Activated CD4-positive, alpha-beta T cell treated with anti-CD3 and anti-CD28 coated beads for 48 hours (primary cell): ENCODE measurements around the gene JADE2.
"Not testable (repeated sequence)": the region's sequence is repeated elsewhere in the genome, so short reads cannot be mapped to it uniquely, and the experiment has no call there.

ENCODE experiments used
- DNase-seq: peaks from one replicate; pipeline ENCODE4 v3.0.0-alpha.2; 2020

The JADE2 gene

DNA sequence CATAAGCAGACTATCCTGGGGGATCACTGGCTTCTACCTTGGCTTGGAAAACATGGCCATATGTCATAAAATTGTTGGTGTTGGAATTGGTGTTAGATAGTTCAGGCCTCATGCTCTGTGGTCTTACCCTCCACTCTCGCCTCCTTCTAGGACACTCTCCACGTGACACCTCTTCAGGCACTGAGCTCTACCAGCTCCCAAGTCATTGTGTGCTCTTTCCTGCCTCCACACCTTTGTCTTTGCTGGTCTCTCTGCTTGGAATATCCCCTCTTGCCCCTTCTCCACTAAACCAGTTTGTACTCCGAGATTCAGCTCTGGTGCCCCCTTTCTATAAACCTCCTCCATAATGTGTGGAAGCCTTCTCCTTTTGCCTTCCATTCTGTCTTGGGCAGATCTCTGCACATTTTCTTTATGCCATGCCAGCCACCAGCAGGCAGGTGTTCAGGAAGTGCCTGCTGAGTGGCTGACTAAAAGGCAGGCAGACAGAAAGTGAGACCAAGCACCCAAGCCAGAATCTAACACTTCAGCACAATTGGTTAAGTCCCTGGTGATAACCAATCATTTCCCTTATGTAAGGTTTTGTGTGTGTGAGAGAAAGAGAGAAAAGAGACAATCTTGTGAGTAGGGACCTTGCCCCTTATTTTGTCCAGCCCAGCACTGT, 69.5 kb downstream of the JADE2 start:
- DNase-seq, result peak; percentile 31

DNA sequence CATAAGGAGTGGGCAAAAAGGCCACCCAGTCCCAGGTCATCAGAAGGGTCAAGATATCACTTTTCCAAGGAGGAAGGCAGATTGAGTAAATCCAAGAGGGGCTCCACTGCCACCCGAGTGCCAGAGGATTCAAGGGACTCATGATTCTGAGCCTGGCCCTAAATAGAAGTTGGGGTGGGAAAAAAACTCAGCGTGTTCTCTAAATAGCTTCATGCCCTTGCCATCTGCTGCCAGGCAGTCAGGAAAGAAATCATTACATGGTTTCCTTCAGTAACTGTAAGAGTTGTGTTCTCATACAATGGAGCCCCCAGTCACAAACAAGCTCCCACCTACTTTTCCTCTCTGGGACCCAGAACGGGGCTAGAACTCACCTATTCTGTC, 70.0 kb downstream of the JADE2 start:
- DNase-seq, result no peak

DNA sequence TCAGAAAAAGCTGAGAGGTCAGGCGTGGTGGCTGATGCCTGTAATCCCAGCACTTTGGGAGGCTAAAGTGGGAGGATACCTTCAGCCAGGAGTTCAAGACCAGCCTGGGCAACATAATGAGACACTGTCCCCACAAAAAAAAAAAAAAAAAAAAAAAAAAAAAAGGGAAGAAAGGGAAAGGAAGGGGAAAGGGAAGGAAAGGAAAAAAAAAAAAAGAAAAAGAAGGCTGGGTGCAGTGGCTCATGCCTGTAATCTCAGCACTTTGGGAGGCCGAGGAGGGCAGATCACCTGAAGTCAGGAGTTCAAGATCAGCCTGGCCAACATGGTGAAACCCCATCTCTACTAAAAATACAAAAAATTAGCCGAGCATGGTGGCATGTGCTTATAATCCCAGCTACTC, 74.3 kb downstream of the JADE2 start:
- DNase-seq, result not testable (repeated sequence)

DNA sequence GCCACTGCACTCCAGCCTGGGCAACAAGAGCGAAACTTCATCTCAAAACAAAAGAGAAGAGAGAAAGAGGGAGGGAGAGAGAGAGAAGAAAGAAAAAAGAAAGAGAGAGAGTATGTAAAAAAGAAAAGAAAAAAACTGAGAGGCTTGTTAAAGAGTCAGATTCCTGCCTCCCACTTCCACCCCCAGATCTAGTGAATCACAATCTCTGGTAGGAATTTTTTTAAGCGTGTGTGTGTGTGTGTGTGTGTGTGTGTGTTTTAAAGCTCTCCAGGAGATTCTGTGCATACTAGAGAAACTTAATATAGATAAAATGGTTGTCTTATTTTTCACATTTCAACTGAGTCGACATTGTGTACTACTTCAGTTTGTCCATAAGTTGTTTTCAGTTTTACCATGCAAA, 75.1 kb downstream of the JADE2 start:
- no peak for DNase-seq

DNA sequence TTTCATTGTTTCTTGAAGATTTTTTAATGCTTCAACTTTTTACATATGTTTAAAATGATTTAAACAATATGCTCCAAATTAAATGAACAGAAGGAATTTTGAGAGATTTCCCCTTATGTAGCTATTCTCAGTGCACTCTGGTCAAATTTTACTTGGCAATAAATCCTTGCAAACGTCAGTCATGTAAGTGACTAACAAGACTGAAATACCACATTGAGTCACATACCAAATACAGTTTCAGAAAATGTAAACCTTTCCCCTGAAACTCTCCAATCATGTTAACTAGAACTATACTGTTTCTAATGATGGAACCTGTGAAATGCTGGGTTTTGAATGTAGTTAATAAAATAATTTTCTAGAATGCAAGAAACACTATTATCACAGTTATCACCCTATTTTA, 77.6 kb downstream of the JADE2 start:
- DNase-seq, result no peak

DNA sequence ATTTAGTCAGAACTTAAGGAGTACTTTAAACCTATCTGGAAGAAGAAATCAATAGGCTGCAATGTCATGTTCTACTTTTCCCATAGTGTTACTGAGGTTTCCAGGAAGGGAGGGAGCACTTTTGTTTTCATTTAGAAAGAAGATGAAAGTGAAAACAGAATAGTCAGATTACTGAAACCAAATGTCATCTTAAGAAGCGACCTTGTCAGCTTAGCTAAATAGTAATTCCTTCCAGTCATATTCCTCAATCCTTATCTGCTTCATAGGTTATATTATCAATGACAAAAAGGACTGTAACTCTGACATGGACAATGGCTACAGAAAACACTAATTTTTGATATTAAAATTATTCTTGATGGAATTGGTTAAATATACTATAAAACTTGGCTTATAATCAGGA, 79.4 kb downstream of the JADE2 start:
- DNase-seq, result no peak

DNA sequence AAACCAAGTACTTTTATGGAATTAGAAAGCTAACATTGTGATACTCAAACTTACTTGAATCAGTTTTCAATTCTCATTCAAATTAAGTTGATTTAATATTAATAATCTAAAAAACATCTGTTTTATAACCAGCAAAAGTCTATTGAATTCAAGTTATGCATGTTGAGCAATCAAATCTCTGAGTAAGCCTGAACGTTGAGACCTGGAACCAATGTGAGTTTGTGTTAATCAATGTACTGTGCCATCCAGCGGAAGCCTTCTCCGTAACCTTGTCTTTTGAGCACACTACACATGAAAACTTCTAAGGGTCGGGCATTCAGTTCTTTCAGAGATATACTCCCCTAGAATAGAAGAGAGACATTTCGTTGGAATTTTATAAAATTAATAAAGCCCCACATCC, 81.3 kb downstream of the JADE2 start:
- no peak for DNase-seq

DNA sequence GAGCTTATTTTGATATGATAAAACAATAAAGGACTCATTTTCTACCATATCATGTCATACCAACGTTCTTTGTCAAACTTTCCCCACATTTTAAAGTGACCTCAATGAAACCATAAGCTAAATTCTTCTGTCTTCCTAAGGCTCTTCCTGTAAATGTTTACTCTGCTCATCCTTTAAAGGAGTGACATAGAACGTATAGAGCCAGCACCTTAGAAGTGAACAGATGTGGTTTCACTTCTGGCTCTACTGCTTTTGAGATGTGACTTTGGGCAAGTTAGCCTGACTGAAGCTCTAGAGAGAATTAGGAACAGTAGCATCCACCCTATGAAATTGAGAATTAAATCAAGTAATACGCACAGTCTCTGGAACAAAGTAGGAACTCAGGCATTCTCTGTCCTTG, 83.1 kb downstream of the JADE2 start:
- DNase-seq, result no peak

DNA sequence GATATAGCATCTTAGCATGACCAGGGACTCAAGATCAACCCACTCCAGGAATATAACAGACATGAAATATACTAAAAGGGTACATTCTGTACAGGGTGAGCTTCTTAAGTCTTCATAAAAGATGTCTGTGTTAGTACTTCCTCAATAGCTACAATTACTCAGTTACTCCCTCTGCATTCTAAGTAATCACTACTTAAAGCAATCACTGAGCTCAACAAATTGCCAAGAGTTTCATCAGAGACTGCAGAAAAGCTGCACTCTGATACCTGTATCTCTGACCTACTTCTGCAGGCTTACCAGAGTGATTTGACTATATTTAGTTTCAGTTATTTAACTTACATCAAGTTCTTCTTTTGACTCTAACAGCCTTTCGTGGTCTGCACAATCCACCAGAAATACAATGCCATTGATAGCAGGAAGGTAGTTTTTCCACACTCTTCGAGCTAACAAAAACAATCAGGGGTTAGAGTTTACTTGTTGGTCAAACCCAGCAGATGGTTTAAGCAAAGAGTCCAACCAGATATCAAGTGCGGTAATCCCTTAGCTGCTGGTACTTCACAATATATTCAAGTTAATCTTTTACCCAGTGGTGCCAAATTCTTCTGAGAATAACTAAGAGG, 83.9 kb downstream of the JADE2 start:
- no peak for DNase-seq

DNA sequence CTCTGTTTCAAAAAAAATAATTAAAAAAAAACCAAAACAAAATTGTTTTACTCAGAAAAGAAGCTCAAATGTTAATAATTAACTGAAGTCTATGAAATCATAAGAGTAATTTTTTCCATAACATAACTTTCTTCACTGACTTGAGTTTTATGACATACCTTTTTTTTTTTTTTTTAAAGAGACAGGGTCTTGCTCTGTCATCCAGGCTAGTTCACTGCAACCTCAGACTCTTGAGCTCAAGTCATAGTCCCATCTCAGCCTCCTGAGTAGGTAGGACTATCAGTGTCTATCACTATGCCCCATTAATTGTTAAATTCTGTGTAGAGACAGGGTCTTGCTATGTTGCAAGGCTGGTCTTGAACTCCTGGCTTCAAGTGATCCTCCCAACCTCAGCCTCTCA, 85.3 kb downstream of the JADE2 start:
- no peak for DNase-seq

DNA sequence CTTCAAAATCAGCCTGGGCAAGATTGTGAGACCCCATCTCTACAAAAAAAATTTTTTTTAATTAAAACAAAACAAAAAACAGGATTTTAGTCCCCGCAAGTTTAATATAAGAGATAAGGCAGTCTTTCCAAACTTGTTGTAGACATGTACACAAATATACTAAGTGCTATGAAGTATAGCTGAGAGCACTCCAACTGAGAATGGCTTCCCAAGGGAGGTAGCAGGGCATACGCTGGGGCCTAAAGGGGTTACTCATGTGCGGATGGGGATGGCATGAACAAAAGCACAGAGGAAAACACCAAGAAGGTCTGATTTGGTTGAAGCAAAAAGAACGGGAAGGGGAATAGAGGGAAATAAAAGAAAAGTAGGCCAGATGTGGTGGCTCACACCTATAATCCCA, 86.0 kb downstream of the JADE2 start:
- no peak for DNase-seq

DNA sequence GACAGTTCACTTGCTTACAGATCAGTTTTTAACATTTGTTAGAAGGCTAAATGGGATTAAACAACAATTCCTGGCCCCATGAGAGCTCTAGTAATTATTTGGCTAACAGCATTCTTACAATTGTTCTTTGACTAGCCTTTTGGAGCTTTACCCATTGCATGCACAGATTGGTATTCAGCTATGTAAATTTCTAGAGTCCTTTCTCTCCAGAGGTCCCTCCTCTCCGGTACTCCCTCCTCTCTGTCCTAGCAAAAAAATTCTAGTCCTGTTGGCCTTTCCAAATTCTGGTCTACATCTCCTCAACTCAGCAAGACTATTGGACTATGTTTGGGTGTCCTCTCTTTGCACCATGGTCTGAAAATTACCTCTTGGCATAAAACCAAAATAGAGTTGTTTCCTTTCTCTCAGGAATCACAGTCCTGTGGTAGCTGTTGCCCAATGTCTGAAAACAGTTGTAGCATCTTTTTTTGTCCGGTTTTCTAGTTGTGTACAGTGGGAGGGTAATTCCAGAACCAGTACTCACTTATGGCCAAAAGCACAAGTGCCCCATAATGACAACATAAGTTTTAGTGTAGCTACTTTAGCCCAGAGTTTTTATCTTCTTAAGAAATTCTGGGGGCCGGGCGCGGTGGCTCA, 89.1 kb downstream of the JADE2 start:
- DNase-seq, result no peak

DNA sequence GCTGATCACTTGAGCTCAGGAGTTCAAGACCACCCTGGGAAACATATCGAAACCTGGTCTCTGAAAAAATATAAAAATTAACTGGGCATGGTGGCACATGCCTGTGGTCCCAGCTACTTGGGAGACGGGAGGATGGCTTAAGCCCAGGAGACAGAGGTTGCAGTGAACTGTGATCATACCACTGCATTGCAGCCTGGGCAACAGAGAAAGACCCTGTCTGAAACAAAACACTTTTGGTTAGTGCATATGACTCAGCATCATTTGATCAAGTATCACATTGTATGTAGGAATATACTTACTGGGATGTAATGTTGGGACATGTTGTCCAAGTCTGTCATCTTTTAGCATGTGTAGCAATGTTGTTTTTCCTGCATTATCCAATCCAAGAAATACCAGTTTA, 95.2 kb downstream of the JADE2 start:
- DNase-seq, result no peak

DNA sequence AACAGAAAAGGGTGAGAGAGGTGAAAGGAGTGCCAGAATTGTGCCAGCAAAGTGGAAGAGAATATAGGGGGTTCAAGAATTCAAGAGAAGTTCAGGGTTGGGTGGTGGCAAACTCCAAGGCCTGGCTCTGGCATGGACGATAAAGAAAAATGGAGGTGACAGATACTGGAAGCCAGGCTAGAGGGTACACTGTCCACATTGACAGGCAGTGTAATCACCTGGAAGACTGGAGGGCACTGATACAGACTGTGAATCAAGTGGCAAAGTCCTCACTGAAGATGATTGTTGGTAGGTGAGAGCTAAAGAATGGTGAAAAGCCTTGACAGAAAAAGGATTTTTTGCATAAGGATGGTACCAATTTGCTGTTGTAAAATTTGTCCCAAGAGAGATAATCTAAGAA, 100.1 kb downstream of the JADE2 start:
- DNase-seq, result no peak

DNA sequence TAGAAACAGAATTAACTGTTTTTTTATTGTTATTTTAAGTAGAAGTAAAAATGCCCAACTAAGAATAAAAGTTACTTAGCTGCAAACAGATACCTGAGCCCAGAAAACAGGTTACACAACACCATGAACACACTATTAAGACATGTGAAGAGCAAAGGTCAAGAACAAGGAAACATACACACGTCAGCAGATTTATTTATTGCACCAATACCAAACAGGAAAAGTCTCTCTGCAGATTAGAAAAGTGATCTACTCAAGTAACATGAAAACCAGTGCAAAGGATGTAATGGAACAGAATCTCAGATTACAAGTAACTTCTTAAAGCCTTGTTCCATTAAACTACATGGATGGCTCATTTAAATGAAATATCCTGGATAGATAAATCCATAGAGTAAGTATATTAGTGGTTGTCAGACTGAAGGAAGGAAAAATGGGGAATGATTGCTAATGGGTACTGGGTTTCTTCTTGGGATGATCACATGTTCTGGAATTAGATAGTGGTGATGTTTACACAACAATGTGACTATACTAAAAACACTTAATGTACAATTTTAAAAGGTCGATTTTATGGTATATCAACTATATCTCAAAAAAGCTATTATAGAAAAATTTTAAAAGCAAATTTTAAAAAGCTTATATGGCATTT, 101.0 kb downstream of the JADE2 start:
- no peak for DNase-seq
